ENCODE results near the gene CCDC106.

CCDC106 gene

DNA sequence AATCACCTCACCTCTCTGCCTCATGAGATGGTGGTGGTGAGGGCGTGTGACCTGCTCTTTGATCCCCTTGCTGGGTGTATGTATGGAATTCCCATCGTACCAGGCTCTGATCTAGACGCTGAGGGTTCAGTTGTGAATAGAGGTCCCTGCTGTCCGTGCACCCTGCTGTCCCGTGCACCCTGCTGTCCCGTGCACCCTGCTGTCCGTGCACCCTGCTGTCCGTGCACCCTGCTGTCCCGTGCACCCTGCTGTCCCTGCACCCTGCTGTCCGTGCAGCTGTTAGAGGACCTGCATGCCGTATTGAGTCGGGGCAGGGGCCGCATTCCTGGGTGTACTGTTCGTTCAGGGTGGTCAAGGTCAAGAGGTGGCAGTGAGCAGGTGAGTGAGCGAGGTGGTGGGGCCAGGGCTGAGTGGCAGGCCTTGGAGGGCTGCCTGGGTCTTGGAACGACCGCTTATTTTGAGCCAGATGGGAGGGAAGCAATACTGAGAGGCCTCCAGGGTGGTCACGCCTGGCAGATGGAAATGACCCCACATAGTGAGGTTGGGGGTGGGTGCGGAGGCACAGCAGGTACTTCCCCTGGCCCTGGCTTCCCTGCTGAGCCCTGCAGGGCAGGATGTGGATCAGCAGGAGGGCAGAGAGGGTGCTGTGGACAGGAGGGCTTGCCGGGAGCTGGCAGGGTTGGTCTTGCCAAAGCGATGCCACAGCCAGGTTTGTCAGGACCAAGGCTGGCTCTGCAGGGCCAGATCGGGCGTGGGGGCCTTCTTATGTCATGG is 22.5 kb downstream of the CCDC106 start:
- no peak for DNase-seq

DNA sequence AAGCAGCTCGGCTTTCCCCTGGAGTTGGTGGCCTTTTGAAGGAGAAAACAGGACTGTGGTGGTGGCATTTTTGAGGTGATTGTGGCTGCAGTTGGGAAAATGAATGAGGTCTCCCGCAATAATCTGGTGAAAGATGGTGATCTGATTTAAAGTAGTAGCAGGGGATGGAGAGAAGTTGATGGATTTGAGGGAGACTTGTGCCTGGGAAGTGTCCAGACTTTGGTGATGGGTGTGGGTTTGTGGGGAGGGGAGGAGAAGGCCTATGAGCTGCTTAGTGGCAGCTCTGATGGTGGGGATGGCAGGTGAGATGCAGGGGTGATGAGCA is 23.0 kb downstream of the CCDC106 start:
- DNase-seq, result no peak

DNA sequence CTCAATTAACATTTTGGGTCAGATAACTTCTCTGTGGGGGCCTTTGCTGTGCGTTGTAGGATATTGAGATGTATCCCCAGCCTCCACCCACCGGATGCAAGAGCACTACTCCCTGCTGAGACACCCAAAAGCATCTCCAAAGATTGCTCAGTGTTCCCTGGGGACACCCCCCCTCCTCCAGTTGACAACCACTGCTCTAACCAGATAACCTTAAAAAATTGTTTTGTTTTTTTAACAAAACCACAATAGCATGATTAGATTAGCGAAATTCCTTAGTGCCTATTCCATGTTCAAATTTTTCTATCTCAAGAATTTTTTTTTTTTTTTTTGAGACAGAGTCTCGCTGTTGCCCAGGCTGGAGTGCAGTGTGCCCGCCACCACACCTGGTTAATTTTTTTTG is 24.4 kb downstream of the CCDC106 start:
- DNase-seq, result no peak

DNA sequence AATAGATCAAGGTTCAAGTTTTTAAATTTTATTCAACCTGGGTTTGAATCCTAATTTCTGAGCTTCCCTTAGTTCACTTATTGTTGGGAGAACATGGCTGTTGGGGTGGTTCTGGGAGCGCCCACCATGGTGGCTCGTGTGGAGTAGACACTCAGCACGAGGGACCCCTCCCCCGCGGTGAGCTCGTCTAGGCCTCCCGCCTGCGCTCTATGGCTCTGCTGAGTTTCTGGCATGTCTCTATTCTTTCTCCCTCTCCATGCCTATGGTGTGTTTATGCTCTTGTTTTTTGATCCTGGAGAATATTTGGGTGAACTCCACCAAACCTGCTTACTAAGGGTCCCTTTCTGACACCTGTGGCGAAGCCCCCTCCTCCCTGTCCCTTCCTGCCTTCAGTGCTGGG is 25.5 kb downstream of the CCDC106 start:
- DNase-seq, result no peak

DNA sequence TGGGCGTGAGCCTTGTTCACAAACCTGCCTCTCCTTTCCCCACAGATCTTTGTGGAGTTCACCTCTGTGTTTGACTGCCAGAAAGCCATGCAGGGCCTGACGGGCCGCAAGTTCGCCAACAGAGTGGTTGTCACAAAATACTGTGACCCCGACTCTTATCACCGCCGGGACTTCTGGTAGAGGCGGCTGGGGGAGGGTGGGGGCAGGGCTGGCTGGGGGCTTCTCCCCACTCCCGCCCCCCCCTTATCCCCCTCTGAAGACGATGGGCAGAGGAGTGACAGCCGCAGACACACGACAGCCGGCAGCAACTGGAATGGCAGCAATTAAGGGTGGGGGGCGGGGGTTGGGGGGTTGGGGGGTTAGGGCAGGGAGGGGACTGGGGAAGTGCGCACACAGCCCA is 25.9 kb downstream of the CCDC106 start:
- DNase-seq, result no peak

DNA sequence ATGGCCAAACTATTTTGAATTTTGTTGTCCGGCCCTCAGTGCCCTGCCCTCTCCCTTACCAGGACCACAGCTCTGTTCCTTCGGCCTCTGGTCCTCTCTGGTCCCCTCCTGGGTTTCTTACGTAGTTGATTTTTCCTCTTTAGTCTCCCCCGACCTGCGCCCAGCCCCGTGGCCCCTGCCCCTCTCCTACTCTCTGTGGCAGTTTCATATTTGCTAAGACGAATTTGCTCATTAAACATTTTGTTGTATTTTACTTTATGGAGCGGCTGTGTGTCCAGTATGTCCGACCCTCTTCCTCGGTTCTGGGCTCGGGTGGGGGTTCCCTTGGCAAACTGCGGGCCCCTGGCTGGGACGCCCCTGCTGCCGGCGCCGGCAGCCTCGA is 26.4 kb downstream of the CCDC106 start:
- DNase-seq, result no peak

DNA sequence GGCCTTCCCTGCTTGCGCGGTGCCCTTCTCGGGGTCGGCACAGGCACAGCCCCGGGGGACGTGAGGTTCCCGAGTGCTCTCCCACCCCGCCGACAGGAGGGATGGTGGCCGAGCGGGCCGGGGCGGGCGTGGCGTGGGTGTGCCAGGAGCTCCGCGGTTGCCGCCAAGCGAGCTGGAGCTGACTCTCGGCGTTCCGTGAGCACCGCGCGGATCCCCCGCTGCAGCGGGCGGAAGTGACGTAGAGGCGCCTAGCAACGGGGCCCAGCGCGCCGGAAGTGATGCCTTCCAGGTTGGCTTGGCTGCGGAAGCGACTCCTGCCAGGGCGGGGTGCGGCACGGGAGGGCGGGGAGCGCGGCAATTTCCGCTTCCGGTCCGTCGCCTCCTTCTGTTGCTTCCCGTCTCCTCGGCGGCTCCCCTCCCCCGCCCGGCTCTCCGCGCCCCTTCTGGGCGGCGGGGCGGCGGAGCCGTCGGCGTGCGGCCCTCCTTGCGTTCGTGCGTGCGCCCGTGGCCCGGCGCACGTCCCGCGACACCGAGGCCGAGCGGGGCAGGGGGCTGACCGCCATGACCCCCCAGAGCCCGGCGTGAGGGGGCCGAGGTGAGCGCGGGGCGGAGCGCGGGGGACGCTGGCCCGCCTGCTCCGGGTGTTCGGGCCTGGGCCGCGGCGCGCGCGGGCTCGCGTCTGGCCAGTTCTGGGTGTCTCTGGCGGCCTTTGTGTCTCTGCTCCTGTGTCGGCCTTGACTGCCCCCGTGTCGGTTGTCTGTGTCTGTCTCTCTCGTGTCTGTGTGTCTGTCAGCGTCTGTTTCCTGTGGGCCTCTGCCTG is 27.0 kb downstream of the CCDC106 start, which contains the start of gene EPN1:
EPN1 (plus strand) TSS at position 386 of the 820 bp plus-strand sequence. CDS start 3,402 bp downstream, outside the sequence.
- peak; percentile 97 for DNase-seq

DNA sequence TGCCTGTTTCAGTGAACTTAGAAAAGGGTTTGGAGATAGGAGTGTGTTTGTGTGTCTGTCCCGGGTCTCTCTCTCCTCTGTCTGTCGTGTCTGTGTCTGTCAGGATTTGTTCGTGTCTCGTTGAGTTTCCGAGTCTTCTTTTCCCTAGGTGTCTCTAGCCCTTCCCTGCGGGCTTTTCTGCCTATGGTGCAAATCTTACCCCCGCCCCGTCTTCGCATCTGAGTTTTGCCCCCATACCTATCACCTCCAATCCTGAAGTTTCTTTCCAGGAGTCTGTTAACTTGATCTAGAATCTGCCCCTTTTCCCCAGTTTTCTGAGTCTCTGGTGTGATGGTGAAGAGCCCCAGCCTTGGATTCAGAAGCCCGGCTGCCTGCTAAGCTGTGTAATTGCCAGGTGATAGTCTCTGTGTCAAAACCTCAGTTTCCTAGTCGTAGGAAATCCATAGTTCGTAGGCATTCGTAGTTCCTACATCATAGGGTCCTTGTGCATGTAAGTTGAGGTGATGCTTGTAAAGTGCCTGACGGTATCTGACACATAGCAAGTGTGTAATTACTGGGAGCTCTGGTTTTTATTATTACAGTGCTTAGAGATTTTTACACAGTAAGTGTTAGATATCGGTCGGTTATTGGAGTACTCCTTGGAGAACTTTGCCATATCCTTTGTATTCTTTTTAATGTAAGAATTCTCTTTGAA is 27.8 kb downstream of the CCDC106 start:
- no peak for DNase-seq

DNA sequence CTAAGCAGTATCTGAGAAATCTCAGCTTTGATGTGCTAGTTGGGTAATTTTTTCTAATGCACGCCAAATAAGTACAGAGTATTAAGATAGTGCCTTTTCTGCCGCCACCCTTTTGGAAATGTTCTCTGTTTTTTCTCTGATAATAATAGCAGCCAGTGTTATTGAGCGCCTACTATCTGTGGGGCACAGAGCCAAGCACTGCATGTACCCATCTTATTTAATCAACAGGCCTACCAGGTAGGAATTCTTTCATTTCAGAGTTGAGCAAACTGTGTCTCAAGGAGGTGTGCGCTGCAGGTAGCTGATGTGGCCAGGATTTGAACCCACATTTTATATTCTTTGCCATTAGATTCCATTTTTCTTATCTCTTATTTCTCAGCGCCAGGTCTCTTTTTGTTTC is 28.4 kb downstream of the CCDC106 start:
- no peak for DNase-seq

DNA sequence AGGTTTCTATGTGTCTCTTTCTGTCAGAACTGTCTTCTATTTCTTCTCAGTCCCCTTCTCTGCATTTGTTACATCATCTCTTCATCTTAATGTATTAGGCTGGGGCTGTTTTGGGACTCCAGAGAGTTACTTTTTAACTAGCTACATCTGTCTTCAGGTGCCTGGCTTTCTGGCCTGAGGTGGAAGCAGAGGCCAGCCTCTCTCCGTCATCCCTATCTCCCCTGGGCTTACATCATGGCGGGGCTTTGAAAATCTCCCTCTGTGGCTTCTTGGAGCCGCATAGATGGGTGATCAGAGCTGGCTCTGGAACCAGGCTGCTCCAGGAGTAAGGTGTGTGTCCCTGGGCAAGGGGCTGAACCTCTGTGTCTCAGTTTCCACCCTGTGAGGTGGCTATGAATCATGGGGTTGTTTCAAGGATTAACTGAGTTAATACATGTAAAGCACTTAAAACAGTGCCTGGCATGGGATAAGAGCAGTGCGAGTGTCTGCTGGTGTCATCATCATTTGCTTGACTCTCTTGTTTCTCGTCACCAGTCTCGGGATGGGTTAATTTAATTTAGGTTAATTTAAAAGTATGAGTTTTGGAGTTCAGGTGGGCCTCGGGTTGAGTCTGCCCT is 29.0 kb downstream of the CCDC106 start:
- DNase-seq, result no peak

DNA sequence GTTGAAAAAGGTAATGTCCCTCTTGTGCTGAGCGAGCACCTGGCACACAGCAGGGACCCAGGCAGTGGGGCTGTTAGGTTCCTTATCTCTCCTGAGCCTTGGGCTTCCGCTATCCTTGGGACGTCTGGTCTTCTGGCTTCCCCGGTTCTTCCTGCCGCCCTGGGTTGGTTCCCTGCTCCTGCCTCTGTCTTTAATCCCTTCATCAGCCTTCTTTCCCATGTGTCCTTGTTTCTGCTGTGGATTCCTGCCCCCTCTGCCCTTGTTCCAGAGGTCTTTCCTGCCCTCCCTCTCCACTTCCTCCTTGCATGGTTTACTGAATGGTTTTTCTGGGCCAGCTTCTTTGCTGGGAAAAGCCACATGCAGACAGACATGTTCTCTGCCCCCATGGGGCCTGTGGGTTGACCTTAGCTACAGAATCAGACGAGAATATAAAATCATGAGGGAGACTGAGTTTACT is 29.6 kb downstream of the CCDC106 start:
- no peak for DNase-seq

DNA sequence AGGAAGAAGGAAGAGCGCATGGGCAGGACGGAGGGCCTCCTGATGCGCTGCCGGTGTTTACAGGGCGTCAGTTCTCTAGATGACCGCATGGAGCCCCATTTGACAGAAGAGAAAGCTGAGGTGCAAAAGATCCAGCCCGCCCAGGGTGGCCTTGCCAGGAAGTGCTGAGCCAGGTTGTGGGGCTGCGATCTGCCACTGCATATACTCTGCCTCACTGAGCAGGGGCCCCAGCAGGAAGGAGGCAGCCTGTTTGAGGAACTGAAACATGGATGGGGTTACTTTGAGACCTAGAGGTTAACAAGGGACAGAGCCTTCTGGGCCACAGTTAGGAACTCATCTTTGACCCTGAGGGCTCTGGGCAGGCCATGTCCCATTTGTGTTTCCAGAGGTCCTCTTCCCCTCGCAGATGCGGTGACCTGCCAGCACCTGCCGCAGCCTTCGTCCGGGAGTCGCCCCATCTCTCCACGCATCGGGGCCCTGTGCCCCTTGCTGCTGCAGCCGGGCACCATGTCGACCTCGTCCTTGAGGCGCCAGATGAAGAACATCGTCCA is 30.2 kb downstream of the CCDC106 start:
- no peak for DNase-seq

DNA sequence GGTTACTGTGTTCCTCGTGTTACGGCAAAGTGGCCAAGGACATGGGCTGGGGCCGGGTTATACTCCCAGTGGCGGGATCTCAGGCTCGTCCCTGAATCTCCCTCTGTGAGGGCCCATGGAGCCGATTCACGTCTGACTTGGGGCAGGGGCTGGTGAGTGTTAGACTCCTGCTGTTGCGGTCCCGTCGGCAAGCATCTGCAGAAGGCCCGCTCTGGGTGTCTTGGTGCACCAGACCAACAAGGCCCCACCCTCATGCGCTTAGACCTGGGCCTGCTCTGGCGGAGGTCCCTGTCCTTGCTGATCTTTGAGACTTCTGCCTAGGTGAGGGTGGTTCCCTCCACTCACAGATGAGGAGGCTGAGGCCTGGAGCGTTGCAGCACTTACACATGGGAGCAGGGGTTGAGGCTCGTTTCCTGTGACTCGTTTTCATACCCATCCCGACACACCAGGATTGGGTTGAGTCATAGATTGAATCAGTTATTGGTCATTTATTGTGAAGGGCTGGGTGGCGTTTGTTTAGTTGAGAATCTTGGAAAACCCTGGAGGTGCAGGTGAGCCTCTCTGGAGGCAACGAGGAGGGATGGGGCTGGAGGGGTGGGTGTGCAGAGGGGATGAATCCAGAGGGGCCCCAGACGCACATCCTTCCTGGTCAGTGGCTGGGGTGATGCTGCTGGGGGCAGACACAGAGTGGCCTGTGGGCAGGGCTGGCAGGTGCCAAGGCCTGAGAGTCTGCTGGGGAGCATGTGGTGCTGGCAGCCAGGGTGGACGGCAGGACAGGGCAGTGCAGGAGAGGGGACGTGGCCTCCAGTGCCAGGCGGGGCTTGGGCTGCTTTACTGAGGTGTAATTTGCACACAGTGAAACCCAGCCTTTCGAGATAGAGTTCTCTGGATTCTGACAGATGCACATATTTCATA is 31.6 kb downstream of the CCDC106 start:
- DNase-seq, result no peak

DNA sequence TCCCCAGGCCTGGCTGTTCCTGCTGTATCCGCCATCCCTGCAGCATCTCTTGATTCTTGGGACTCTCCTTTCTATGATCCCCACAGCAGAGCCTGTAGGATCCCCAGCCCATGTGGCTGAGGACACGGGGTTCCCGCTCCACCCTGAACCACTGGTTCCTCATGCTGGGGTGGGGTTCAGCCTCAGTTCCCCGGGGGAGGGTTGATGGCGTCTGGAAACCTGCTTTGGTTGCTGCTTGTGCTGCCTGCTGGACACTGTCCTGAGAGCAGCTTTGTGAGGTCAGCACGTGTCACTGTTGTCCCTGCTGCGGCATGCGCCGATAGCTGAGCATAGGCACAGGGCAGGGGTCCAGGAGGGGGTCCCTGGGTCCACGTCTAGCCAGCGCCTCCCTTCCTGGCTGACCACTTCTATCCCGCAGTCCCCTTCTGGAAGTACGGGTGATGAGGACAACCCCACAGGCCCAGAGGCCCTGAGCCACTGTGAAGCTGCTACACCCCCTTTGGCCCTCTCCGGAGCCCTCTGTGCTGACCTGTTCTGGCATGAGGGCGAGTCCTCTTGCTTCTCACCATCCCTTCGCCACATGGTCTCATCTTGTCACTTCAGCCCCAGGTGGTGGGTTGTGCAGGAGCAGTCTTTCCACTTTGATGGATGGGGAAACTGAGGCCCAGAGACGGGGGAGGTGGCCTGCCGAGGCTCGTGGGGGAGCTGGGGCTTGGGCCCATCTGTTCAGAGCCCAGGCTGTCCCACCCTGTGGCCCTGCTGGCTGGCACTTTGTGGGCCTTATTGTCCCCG is 32.5 kb downstream of the CCDC106 start:
- no peak for DNase-seq

DNA sequence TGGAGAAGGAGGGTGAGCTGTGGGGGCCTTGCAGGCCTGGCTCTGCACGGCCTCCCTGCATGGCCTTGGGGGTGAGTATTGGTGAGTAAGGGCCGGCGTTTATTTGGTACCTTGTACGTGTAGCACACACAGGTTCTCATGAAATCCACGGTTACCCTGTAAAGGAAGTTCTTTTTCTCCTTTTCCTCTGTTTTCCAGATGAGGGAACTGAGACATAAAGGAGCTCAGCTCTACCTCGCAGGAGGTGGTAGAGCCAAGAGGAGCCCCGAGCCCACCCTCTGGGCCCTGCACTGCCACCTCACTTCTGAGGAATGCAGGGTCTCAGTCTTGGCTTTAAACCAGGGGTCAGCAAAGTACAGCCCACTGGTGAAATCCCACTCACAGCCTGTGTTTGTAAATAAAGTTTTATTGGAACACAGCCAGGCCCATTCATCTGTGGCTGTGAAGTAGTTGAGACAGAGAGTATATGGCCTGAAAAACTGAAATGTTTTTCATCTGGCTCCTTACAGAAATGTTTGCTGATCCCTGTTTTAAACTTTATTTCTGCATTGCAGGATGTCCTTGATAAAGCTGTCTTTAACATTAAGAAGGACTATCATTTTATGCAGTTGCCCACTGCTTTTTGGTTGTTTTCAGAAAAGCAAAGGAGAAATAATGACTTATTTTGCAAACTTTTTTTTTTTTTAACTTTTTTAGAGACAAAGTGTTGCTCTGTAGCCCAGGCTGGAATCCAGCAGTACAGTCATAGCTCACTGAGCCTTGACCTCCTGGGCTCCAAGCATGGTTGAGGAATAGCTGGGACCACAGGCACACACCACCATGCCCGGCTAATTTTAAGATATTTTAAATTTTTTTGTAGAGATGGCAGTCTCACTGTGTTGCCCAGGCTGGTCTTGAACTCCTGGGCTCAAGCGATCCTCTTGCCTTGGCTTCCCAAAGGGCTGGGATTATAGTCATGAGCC is 33.4 kb downstream of the CCDC106 start:
- DNase-seq, result no peak

DNA sequence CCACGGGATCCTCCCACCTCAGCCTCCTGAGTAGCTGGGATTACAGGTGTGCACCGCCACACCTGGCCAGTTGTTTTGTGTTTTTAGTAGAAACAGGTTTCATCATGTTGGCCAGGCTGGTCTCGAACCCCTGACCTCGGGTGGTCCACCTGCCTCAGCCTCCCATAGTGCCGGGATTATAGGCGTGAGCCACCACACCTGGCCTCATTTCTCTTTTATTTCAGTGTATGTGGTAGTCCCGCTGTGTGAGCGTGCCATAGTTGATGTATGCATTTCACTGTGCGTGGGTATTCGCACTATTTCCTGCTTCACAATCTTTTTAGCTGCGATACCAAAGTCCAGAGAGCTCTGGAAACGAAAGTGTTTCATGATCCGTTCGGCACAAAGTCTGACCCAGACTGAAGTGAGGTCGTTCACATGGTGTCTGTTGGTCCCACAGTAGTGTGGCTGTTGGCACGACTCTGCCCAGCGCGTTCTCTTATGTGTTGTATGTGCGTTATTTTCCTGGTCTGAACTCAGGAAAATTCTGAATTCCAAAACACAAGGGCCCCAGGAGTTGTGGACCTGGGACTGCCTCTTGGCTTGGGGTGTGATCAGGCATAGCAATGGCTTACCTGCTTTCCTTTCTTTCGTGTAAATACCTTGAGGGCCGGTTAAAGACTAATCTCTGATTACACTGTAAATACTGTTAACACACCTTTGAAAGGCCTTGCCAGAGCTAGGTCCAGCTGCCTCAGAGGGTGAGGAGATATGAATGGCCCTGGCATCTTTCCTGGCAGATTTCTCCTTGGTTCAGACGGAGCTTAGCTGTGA is 35.6 kb downstream of the CCDC106 start:
- DNase-seq, result no peak

DNA sequence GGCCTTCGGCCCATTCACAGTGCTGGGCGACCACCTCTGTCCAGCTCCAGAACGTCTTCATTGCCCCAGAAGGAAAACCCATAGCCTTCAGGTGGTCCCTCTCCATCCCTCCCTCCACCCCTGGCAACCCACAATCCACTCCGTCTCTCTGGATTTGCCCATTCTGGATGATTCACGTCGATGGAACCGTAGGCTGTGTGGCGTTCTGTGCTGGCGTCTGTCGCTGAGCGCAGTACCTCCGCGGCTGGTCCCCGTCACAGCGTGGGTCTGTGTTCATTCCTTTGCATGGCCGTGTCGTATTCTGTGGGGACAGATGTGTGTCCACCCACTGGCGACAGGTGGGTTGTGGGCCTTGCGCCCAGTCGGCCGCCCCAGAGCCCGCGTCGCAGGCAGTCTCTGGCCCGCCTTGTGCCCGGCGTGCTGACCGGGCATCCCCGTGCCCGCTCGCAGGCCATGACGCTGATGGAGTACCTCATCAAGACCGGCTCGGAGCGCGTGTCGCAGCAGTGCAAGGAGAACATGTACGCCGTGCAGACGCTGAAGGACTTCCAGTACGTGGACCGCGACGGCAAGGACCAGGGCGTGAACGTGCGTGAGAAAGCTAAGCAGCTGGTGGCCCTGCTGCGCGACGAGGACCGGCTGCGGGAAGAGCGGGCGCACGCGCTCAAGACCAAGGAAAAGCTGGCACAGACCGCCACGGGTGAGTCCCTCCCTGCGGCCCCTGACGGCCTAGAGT is 37.1 kb downstream of the CCDC106 start:
- no peak for DNase-seq

DNA sequence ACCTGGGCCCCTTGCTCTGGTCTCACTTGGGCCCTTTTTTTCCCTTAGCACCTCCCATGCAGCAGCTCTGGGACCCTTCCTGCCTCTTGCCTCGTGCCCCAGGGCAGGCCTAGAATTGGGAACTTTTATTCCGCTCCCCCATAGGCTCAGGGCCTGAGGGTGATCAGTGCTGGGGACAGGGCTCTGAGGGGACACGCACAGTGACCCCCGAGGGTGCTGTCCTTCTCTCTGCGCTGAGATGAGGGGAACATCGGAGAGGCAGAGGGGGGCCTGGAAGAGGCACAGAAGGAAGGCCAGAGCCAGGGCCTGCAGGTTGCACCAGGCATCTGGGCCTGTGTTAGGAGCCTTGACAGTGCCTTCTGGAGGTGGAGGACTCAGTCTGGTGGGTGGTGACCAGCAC is 37.8 kb downstream of the CCDC106 start:
- DNase-seq, result no peak
